K562 (cell line): ENCODE measurements around the gene TBX1. TPM values are rescaled to one million over a fixed set of nuclear protein-coding genes. Genes with fewer than 3 reads are reported as not detected.

Experiments used
- BCOR ChIP-seq: fragments of 450-650 bp; IDR thresholded peaks from 2 replicates; pipeline ENCODE4 v1.6.1; 2016
- BRD4 ChIP-seq: fragments of 200-600 bp; sonication (generic); IDR thresholded peaks from 2 replicates; pipeline ENCODE4 v1.6.1; 2017; ENCODE audit warnings: inconsistent platforms
- CBFA2T3 ChIP-seq: fragments of 450-650 bp; IDR thresholded peaks from 2 replicates; pipeline ENCODE4 v1.6.1; 2017
- CLOCK ChIP-seq: fragments of 250-450 bp; sonication (Bioruptor Pico); IDR thresholded peaks from 2 replicates; pipeline ENCODE4 v1.4.0; 2020; ENCODE audit warnings: mild to moderate bottlenecking, moderate library complexity, borderline replicate concordance
- DPF2 ChIP-seq: fragments of 450-650 bp; IDR thresholded peaks from 2 replicates; pipeline ENCODE4 v1.6.1; 2016
- EWSR1 ChIP-seq: fragments of 450-650 bp; IDR thresholded peaks from 2 replicates; pipeline ENCODE4 v1.6.1; 2018; ENCODE audit warnings: borderline replicate concordance, mild to moderate bottlenecking, low read depth, moderate library complexity; ENCODE audit not compliant: partially characterized antibody
- HDAC1 ChIP-seq, 2 experiments: fragments of 450-650 bp; IDR thresholded peaks; 2 replicates each; pipeline ENCODE4 v1.6.1; 2016 to 2017; ENCODE audit warnings: inconsistent platforms in 1 of 2, mild to moderate bottlenecking in 1 of 2, moderate library complexity in 1 of 2
- MEIS2 ChIP-seq: fragments of 450-650 bp; IDR thresholded peaks from 2 replicates; pipeline ENCODE4 v1.6.1; 2014; ENCODE audit warnings: mild to moderate bottlenecking; ENCODE audit not compliant: partially characterized antibody
- NFYB ChIP-seq: IDR thresholded peaks from 2 replicates; pipeline ENCODE4 v1.6.1; 2011; ENCODE audit warnings: mild to moderate bottlenecking, moderate library complexity; ENCODE audit not compliant: insufficient read length; ENCODE audit errors: extremely low read depth
- PHF20 ChIP-seq: fragments of 450-650 bp; IDR thresholded peaks from 2 replicates; pipeline ENCODE4 v1.6.1; 2018; ENCODE audit not compliant: partially characterized antibody
- PML ChIP-seq: IDR thresholded peaks from 2 replicates; pipeline ENCODE4 v1.6.1; 2012; ENCODE audit warnings: low read length, inconsistent platforms
- SAP30 ChIP-seq: fragments of 200-600 bp; sonication (generic); IDR thresholded peaks from 2 replicates; pipeline ENCODE4 v1.6.1; 2012; ENCODE audit warnings: borderline replicate concordance, low read depth, mild to moderate bottlenecking, moderate library complexity, low read length, control low read depth, inconsistent platforms; ENCODE audit not compliant: insufficient read depth, poor library complexity, severe bottlenecking
- SRSF7 ChIP-seq: fragments of 200-400 bp; formaldehyde crosslinking; optimal IDR thresholded peaks from 2 replicates; pipeline ENCODE3; 2017; ENCODE audit warnings: mild to moderate bottlenecking, low read depth, low read length
- TAF15 ChIP-seq: fragments of 200-400 bp; formaldehyde crosslinking; IDR thresholded peaks from 2 replicates; pipeline ENCODE4 v1.6.1; 2017; ENCODE audit warnings: mild to moderate bottlenecking, low read depth, low read length, moderate library complexity
- TAL1 ChIP-seq: fragments of 450-650 bp; IDR thresholded peaks from 2 replicates; pipeline ENCODE4 v1.6.1; 2016; ENCODE audit warnings: mild to moderate bottlenecking
- WHSC1 ChIP-seq: IDR thresholded peaks from one replicate; pipeline ENCODE4 v1.6.1; 2012; ENCODE audit warnings: low read length, control low read depth, inconsistent platforms
- ZBTB7A ChIP-seq: IDR thresholded peaks from 2 replicates; pipeline ENCODE4 v1.6.1; 2011; ENCODE audit warnings: low read depth, mild to moderate bottlenecking, low read length, moderate library complexity, borderline replicate concordance; ENCODE audit not compliant: control insufficient read depth
- ZNF253 ChIP-seq: fragments of 250-450 bp; sonication (Bioruptor Pico); conservative IDR thresholded peaks from 2 replicates; pipeline ENCODE4 v1.6.1; 2021; ENCODE audit warnings: mild to moderate bottlenecking
- ZNF584 ChIP-seq: fragments of 200-800 bp; sonication (Bioruptor generic); IDR thresholded peaks from 2 replicates; pipeline ENCODE4 v1.6.1; 2016; ENCODE audit warnings: low read depth, mild to moderate bottlenecking, missing genetic modification characterization, missing compliant biosample characterization
- ZNF695 ChIP-seq: fragments of 450-650 bp; formaldehyde crosslinking; IDR thresholded peaks from 2 replicates; pipeline ENCODE4 v1.4.0; 2020; ENCODE audit warnings: mild to moderate bottlenecking, moderate library complexity
- polyA plus RNA-seq, 8 experiments: library from polyadenylated mRNA; depleted of rRNA in 4 of 8; stranded (reverse) in 5 of 8; unstranded in 3 of 8; fragments of >200 nt; fragmentation: Nextera tagmentation in 2 of 8; fragmentation: Illumina TruSeq in 1 of 8; extraction: Ambion mirVana in 2 of 8; extraction: Trizol in 1 of 8; gene quantifications; 2 replicates each; pipeline versions ENCODE4 v1.2.1 to v1.2.3, GENCODE V29; 2011 to 2014; ENCODE audit warnings: inconsistent platforms in 1 of 8, missing spikeins in 1 of 8
- total RNA-seq, 7 experiments: library from RNA; depleted of rRNA in 6 of 7; stranded (reverse); fragments of >200 nt in 6 of 7; fragmentation: Illumina TruSeq in 2 of 7; extraction: Trizol in 2 of 7; gene quantifications; 2 replicates each; pipeline versions ENCODE4 v1.2.1 to v1.2.3, GENCODE V29; 2011 to 2021; ENCODE audit warnings: low replicate concordance in 1 of 7
- TF ChIP-seq, protein P1 (sequence below): fragments of 250-450 bp; sonication (Bioruptor Pico); IDR thresholded peaks from 2 replicates; pipeline ENCODE4 v1.8.0; 2021; ENCODE audit warnings: moderate library complexity, mild to moderate bottlenecking, inconsistent platforms
- TF ChIP-seq, protein P2 (sequence below): fragments of 250-450 bp; sonication (Bioruptor Pico); IDR thresholded peaks from 2 replicates; pipeline ENCODE4 v1.9.0; 2021; ENCODE audit warnings: mild to moderate bottlenecking, inconsistent platforms
- TF ChIP-seq, protein P3 (sequence below): sonication (generic); formaldehyde crosslinking; IDR thresholded peaks from 2 replicates; pipeline ENCODE4 v1.9.0; 2022; ENCODE audit warnings: mild to moderate bottlenecking, missing genetic modification reagents

The TBX1 gene
- total and polyA plus RNA-seq, 9 of the 15 experiments (the other 6 are each of a cell fraction or from before 2014, with no cell fraction given) = 0.07 to 35.0 (median 3.9) TPM

GRCh38 chr22:19729507-19729906 is 31.1 kb upstream of the TBX1 start (continued):
- TF ChIP-seq PHF20 (no peak), ZNF695 (CRISPR knock-in tag) (no peak), WHSC1 (no peak), BRD4 (no peak), TAL1 (no peak), DPF2 (no peak), MEIS2 (no peak), CLOCK (CRISPR knock-in tag) (no peak), ZNF584 (no peak), TAF15 (0 out of 2 replicates have a peak, but pooled peaks have one; percentile 64), PML (no peak), HDAC1 (IDR thresholded peaks at IDR 0.05) (0 out of 4 replicates have a peak, but pooled peaks of 1 of the 2 experiments have one; percentile 7), ZBTB7A (0 out of 2 replicates have a peak, but pooled peaks have one; percentile 9), BCOR (peak; percentile 53), SAP30 (peak; percentile 7), NFYB (no peak), CBFA2T3 (no peak), SRSF7 (no peak), EWSR1 (no peak), ZNF253 (CRISPR knock-in tag) (no peak)
- TF ChIP-seq, protein P1, sequence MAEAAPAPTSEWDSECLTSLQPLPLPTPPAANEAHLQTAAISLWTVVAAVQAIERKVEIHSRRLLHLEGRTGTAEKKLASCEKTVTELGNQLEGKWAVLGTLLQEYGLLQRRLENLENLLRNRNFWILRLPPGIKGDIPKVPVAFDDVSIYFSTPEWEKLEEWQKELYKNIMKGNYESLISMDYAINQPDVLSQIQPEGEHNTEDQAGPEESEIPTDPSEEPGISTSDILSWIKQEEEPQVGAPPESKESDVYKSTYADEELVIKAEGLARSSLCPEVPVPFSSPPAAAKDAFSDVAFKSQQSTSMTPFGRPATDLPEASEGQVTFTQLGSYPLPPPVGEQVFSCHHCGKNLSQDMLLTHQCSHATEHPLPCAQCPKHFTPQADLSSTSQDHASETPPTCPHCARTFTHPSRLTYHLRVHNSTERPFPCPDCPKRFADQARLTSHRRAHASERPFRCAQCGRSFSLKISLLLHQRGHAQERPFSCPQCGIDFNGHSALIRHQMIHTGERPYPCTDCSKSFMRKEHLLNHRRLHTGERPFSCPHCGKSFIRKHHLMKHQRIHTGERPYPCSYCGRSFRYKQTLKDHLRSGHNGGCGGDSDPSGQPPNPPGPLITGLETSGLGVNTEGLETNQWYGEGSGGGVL (CRISPR knock-in tag) = no peak
- TF ChIP-seq, protein P2, sequence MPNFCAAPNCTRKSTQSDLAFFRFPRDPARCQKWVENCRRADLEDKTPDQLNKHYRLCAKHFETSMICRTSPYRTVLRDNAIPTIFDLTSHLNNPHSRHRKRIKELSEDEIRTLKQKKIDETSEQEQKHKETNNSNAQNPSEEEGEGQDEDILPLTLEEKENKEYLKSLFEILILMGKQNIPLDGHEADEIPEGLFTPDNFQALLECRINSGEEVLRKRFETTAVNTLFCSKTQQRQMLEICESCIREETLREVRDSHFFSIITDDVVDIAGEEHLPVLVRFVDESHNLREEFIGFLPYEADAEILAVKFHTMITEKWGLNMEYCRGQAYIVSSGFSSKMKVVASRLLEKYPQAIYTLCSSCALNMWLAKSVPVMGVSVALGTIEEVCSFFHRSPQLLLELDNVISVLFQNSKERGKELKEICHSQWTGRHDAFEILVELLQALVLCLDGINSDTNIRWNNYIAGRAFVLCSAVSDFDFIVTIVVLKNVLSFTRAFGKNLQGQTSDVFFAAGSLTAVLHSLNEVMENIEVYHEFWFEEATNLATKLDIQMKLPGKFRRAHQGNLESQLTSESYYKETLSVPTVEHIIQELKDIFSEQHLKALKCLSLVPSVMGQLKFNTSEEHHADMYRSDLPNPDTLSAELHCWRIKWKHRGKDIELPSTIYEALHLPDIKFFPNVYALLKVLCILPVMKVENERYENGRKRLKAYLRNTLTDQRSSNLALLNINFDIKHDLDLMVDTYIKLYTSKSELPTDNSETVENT (CRISPR knock-in tag) = peak; percentile 57; the same call in 1 of the 2 replicates
- TF ChIP-seq, protein P3, sequence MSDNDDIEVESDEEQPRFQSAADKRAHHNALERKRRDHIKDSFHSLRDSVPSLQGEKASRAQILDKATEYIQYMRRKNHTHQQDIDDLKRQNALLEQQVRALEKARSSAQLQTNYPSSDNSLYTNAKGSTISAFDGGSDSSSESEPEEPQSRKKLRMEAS (CRISPR knock-in tag) = no peak
